Measurements from ENCODE around the gene USP24.

DNA sequence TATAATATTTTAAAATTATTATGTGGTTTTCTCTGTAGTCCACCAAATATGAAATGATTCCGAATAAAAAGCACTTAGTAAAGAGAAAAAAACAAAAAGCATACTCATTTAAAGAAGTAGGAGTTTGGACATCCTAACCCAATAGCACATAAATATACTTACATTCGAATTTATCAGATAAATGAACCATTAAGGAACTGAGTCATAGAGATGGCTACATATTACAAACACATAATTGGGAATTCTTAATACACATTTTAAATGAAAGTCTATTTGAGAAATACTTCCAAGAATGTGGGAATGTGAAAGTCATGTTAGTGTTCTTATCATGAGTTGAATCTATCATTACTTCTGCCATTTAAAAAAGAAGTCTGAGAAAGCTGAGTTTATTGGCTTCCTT lies 75.0 kb downstream of the USP24 start:
- TF ChIP-seq, protein P1, sequence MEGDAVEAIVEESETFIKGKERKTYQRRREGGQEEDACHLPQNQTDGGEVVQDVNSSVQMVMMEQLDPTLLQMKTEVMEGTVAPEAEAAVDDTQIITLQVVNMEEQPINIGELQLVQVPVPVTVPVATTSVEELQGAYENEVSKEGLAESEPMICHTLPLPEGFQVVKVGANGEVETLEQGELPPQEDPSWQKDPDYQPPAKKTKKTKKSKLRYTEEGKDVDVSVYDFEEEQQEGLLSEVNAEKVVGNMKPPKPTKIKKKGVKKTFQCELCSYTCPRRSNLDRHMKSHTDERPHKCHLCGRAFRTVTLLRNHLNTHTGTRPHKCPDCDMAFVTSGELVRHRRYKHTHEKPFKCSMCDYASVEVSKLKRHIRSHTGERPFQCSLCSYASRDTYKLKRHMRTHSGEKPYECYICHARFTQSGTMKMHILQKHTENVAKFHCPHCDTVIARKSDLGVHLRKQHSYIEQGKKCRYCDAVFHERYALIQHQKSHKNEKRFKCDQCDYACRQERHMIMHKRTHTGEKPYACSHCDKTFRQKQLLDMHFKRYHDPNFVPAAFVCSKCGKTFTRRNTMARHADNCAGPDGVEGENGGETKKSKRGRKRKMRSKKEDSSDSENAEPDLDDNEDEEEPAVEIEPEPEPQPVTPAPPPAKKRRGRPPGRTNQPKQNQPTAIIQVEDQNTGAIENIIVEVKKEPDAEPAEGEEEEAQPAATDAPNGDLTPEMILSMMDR (IDR thresholded peaks at IDR 0.05; ENCODE audit: low read depth, low read length, poor library complexity, severe bottlenecking): no peak
- no peak for TF ChIP-seq EZH2phosphoT487 (IDR thresholded peaks at IDR 0.05; ENCODE audit: borderline replicate concordance, low read length)

Measured in DOHH2 (cell line).